GM19452 (cell line): ENCODE measurements around the gene BEND5.

ENCODE experiments used
- ATAC-seq: cut with Tn5 transposase; IDR thresholded peaks from one replicate; pipeline ENCODE4 v1.9.1; 2021; ENCODE audit not compliant: unreplicated experiment

BEND5 gene

DNA sequence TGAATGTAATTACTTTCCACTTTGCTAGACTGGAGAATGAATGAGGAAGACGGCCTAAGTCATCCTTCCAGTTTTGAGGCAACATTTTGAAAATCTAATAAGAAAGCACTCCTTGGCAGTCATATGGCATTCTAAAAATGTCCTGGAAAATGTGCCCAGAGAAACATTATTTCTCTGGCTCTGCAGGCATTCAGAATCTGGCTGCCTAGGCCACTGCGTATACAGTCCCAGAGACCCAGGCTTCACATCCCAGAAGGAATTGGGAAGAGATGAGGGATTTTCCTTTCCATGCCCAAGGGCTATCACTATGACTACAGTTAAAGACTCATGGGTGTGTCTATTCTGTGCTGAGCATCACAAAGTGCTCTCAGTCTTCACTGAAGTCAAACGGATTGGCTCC lies 92.9 kb downstream of the BEND5 start:
- no peak for ATAC-seq

GRCh38 chr1:48681476-48682305 lies 95.0 kb downstream of the BEND5 start:
- no peak for ATAC-seq

GRCh38 chr1:48680411-48681035 lies 96.2 kb downstream of the BEND5 start:
- no peak for ATAC-seq

DNA sequence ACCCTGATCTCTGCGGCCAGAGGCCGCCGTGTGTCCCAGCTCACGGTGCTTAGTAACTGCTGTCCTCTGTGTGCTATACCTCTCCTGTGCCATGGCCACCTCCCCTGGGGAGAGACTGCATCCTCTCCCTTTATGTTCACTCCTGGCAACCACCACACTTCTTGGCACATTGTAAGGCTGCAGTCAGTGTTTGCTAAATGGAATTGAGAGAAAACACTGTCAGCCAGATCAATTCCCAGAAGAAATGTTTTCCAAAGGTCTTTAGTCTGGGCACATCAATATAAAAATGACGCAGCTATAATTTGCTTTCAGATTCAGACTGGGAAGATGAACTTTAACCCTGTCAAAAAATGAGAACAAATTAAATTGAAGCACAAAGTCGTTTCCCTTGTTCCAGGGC lies 96.8 kb downstream of the BEND5 start:
- ATAC-seq = no peak

- ATAC-seq = no peak
Observed at GRCh38 chr1:48678710-48679505, 97.8 kb downstream of the BEND5 start.
